SK-N-SH (cell line): ENCODE data around the gene TNRC6A.

Experiments
- CTCF ChIP-seq: fragments of 200-600 bp; sonication (generic); IDR thresholded peaks from 2 replicates; pipeline ENCODE4 v1.6.1; 2017; ENCODE audit warnings: antibody characterized with exemption, mild to moderate bottlenecking, moderate library complexity
- FOSL2 ChIP-seq: IDR thresholded peaks from 2 replicates; pipeline ENCODE4 v1.4.0; 2012; ENCODE audit warnings: low read depth, mild to moderate bottlenecking, moderate library complexity, borderline replicate concordance
- POLR2AphosphoS5 ChIP-seq: IDR thresholded peaks from 2 replicates; pipeline ENCODE4 v1.6.1; 2012; ENCODE audit warnings: low read depth, low read length
- SIN3A ChIP-seq: IDR thresholded peaks from 2 replicates; pipeline ENCODE4 v1.6.1; 2012; ENCODE audit warnings: low read depth, mild to moderate bottlenecking, low read length, moderate library complexity, borderline replicate concordance
- TAF1 ChIP-seq: IDR thresholded peaks from 2 replicates; pipeline ENCODE4 v1.6.1; 2012; ENCODE audit warnings: low read depth, mild to moderate bottlenecking, low read length, moderate library complexity, borderline replicate concordance
- USF2 ChIP-seq: fragments of 150-350 bp; IDR thresholded peaks from 2 replicates; pipeline ENCODE4 v1.6.1; 2017; ENCODE audit warnings: antibody characterized with exemption, low read length, low read depth, borderline replicate concordance
- TF ChIP-seq, protein P1 (sequence below): IDR thresholded peaks from 2 replicates; pipeline ENCODE4 v1.6.1; 2012; ENCODE audit warnings: mild to moderate bottlenecking, low read depth, low read length, moderate library complexity
- TF ChIP-seq, protein P2 (sequence below): IDR thresholded peaks from 2 replicates; pipeline ENCODE4 v1.4.0; 2012; ENCODE audit warnings: low read depth

- TF ChIP-seq TAF1 (no peak), CTCF (no peak), USF2 (no peak), SIN3A (no peak), FOSL2 (no peak), POLR2AphosphoS5 (no peak)
- TF ChIP-seq, protein P1, sequence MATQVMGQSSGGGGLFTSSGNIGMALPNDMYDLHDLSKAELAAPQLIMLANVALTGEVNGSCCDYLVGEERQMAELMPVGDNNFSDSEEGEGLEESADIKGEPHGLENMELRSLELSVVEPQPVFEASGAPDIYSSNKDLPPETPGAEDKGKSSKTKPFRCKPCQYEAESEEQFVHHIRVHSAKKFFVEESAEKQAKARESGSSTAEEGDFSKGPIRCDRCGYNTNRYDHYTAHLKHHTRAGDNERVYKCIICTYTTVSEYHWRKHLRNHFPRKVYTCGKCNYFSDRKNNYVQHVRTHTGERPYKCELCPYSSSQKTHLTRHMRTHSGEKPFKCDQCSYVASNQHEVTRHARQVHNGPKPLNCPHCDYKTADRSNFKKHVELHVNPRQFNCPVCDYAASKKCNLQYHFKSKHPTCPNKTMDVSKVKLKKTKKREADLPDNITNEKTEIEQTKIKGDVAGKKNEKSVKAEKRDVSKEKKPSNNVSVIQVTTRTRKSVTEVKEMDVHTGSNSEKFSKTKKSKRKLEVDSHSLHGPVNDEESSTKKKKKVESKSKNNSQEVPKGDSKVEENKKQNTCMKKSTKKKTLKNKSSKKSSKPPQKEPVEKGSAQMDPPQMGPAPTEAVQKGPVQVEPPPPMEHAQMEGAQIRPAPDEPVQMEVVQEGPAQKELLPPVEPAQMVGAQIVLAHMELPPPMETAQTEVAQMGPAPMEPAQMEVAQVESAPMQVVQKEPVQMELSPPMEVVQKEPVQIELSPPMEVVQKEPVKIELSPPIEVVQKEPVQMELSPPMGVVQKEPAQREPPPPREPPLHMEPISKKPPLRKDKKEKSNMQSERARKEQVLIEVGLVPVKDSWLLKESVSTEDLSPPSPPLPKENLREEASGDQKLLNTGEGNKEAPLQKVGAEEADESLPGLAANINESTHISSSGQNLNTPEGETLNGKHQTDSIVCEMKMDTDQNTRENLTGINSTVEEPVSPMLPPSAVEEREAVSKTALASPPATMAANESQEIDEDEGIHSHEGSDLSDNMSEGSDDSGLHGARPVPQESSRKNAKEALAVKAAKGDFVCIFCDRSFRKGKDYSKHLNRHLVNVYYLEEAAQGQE = no peak
- TF ChIP-seq, protein P2, sequence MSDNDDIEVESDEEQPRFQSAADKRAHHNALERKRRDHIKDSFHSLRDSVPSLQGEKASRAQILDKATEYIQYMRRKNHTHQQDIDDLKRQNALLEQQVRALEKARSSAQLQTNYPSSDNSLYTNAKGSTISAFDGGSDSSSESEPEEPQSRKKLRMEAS = no peak
Measured at GRCh38 chr16:24728011-24728410, 1.4 kb upstream of the TNRC6A start.
